ENCODE data around the gene NTHL1.

Gene NTHL1

GRCh38 chr16:2047330-2048115, at the start of gene NTHL1, which contains the start of gene TSC2:
Gene NTHL1, minus strand, starts transcription at chr16:2047834. Its CDS starts 11 bp downstream, at chr16:2047823.
Gene TSC2, plus strand, starts transcription at chr16:2047985. Its CDS starts 631 bp downstream, at chr16:2048616.
- H3K27ac ChIP-seq: no peak within 1 kb of the TSS
- DNase-seq (ENCODE audit: low read depth, low spot score): no peak
- no peak for TF ChIP-seq FOXP2 (optimal IDR thresholded peaks at IDR 0.05; ENCODE audit: control extremely low read depth, extremely low read length, insufficient read depth)
- TF ChIP-seq POLR2AphosphoS5 (IDR thresholded peaks at IDR 0.05; ENCODE audit: borderline replicate concordance, low read depth, low read length): peak; percentile 69; the same call in 1 of the 2 replicates
- H3K36me3 ChIP-seq (ENCODE audit: insufficient read depth, low read length): peaks cover 7% of the 10 kb centered on the region; the same call in 1 of the 2 replicates
- H3K9ac ChIP-seq (ENCODE audit: insufficient read length): peak within 1 kb of the TSS; percentile 81
- H3K9me3 ChIP-seq (ENCODE audit: low read depth, low read length): no peaks in the 10 kb centered on the region
- H3K4me3 ChIP-seq: peak within 1 kb of the TSS; percentile 88

GRCh38 chr16:2096853-2097595, 49.4 kb upstream of the NTHL1 start:
- TF ChIP-seq FOXP2 (optimal IDR thresholded peaks at IDR 0.05; ENCODE audit: control extremely low read depth, extremely low read length, insufficient read depth) (no peak), POLR2AphosphoS5 (IDR thresholded peaks at IDR 0.05; ENCODE audit: borderline replicate concordance, low read depth, low read length) (no peak), EZH2 (IDR thresholded peaks at IDR 0.05) (no peak)
- H3K9ac ChIP-seq (ENCODE audit: insufficient read length): no peak overlapping the region
- H3K36me3 ChIP-seq (ENCODE audit: insufficient read depth, low read length): peaks cover 4% of the 10 kb centered on the region; the same call in 1 of the 2 replicates
- no peaks in the 10 kb centered on the region for H3K9me3 ChIP-seq (ENCODE audit: low read depth, low read length)
- no peak overlapping the region for H3K4me3 ChIP-seq
- no peak overlapping the region for H3K27ac ChIP-seq
- DNase-seq (ENCODE audit: low read depth, low spot score): no peak

GRCh38 chr16:2095918-2096582, 48.4 kb upstream of the NTHL1 start:
- Histone ChIP-seq H3K9me3 (ENCODE audit: low read depth, low read length) (no peaks in the 10 kb centered on the region), H3K36me3 (ENCODE audit: insufficient read depth, low read length) (peaks cover 4% of the 10 kb centered on the region; the same call in 1 of the 2 replicates), H3K9ac (ENCODE audit: insufficient read length) (no peak overlapping the region), H3K27ac (no peak overlapping the region), H3K4me3 (no peak overlapping the region)
- DNase-seq (ENCODE audit: low read depth, low spot score): no peak
- TF ChIP-seq EZH2 (IDR thresholded peaks at IDR 0.05): no peak
- no peak for TF ChIP-seq POLR2AphosphoS5 (IDR thresholded peaks at IDR 0.05; ENCODE audit: borderline replicate concordance, low read depth, low read length)
- TF ChIP-seq FOXP2 (optimal IDR thresholded peaks at IDR 0.05; ENCODE audit: control extremely low read depth, extremely low read length, insufficient read depth): no peak

GRCh38 chr16:2095315-2095853, 47.8 kb upstream of the NTHL1 start:
- no peak for DNase-seq (ENCODE audit: low read depth, low spot score)
- H3K27ac ChIP-seq: no peak overlapping the region
- no peak overlapping the region for H3K4me3 ChIP-seq
- H3K9me3 ChIP-seq (ENCODE audit: low read depth, low read length): no peaks in the 10 kb centered on the region
- no peak overlapping the region for H3K9ac ChIP-seq (ENCODE audit: insufficient read length)
- TF ChIP-seq POLR2AphosphoS5 (IDR thresholded peaks at IDR 0.05; ENCODE audit: borderline replicate concordance, low read depth, low read length): no peak
- TF ChIP-seq FOXP2 (optimal IDR thresholded peaks at IDR 0.05; ENCODE audit: control extremely low read depth, extremely low read length, insufficient read depth): no peak
- TF ChIP-seq EZH2 (IDR thresholded peaks at IDR 0.05): no peak
- H3K36me3 ChIP-seq (ENCODE audit: insufficient read depth, low read length): peaks cover 6% of the 10 kb centered on the region; the same call in 1 of the 2 replicates

- TF ChIP-seq POLR2AphosphoS5 (IDR thresholded peaks at IDR 0.05; ENCODE audit: borderline replicate concordance, low read depth, low read length) (no peak), EZH2 (IDR thresholded peaks at IDR 0.05) (no peak), FOXP2 (optimal IDR thresholded peaks at IDR 0.05; ENCODE audit: control extremely low read depth, extremely low read length, insufficient read depth) (no peak)
- Histone ChIP-seq H3K9ac (ENCODE audit: insufficient read length) (no peak overlapping the region), H3K27ac (no peak overlapping the region), H3K9me3 (ENCODE audit: low read depth, low read length) (no peaks in the 10 kb centered on the region), H3K36me3 (ENCODE audit: insufficient read depth, low read length) (peaks cover 9% of the 10 kb centered on the region; the same call in 1 of the 2 replicates), H3K4me3 (no peak overlapping the region)
- DNase-seq (ENCODE audit: low read depth, low spot score): no peak
Observed at GRCh38 chr16:2093793-2094192, 46.2 kb upstream of the NTHL1 start.

GRCh38 chr16:2092866-2093265, 45.2 kb upstream of the NTHL1 start:
- TF ChIP-seq POLR2AphosphoS5 (IDR thresholded peaks at IDR 0.05; ENCODE audit: borderline replicate concordance, low read depth, low read length) (no peak), EZH2 (IDR thresholded peaks at IDR 0.05) (no peak), FOXP2 (optimal IDR thresholded peaks at IDR 0.05; ENCODE audit: control extremely low read depth, extremely low read length, insufficient read depth) (no peak)
- no peak for DNase-seq (ENCODE audit: low read depth, low spot score)
- Histone ChIP-seq H3K27ac (no peak overlapping the region), H3K36me3 (ENCODE audit: insufficient read depth, low read length) (peaks cover 9% of the 10 kb centered on the region; the same call in 1 of the 2 replicates), H3K4me3 (no peak overlapping the region), H3K9ac (ENCODE audit: insufficient read length) (no peak overlapping the region), H3K9me3 (ENCODE audit: low read depth, low read length) (no peaks in the 10 kb centered on the region)

GRCh38 chr16:2092256-2092620, 44.6 kb upstream of the NTHL1 start:
- H3K36me3 ChIP-seq (ENCODE audit: insufficient read depth, low read length): peaks cover 9% of the 10 kb centered on the region; the same call in 1 of the 2 replicates
- H3K9ac ChIP-seq (ENCODE audit: insufficient read length): no peak overlapping the region
- no peaks in the 10 kb centered on the region for H3K9me3 ChIP-seq (ENCODE audit: low read depth, low read length)
- DNase-seq (ENCODE audit: low read depth, low spot score): no peak
- TF ChIP-seq FOXP2 (optimal IDR thresholded peaks at IDR 0.05; ENCODE audit: control extremely low read depth, extremely low read length, insufficient read depth) (no peak), EZH2 (IDR thresholded peaks at IDR 0.05) (no peak), POLR2AphosphoS5 (IDR thresholded peaks at IDR 0.05; ENCODE audit: borderline replicate concordance, low read depth, low read length) (no peak)
- H3K4me3 ChIP-seq: no peak overlapping the region
- H3K27ac ChIP-seq: no peak overlapping the region

Data from SK-N-MC (cell line).